ENCODE data around the gene PREP.

The PREP gene

DNA sequence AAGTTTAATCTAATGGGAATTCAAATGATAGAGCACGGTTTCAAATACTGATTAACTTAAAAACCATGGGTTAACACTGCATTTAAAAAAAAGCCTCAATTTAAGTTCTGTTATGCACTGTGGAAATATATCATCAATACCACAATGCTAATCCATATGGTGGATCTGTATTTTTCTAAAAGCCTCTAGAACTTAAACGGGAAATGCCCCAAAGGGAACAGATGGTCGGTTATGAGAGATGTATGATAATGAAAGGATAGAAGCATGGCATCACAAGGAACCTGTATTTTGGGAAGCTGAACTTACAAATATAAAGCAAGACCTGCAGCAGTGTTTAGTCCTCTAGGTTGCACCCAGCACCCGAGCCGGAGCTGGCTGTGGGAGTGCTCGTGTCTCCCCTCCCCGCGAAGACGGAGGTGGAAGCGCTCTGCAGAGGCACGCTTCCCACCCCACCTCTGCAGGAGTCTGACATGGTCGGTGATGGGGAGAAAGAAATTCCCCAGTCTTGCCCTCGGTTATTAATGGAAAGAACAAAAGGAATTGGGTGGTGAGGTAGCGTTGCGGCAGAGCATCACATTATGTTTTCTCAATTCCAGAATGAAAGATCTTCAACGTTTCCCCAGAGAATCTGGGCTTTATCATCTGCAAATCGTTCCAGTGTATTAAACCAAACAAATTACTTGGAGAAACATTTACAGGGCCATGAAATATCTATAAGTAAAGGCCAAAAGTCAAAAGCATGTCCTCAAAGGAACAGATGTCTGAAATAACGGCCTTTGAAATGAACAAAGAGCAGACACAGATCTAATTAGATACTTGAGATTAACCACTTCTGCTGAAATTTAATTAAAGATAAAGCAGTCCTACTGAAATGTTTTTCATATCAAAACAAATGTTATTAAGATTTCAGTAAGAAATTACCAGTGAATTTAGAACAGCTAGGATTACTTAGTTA is 120.0 kb downstream of the PREP start:
- Histone ChIP-seq H3K27me3 (no peaks in the 10 kb centered on the region), H3K4me1 (peaks cover 19% of the 10 kb centered on the region), H3K4me3 (ENCODE audit: low read depth, low read length) (peak overlapping the region; percentile 23), H3K9me3 (no peaks in the 10 kb centered on the region), H3K36me3 (peaks cover 21% of the 10 kb centered on the region)
- no peak for TF ChIP-seq CTCF (IDR thresholded peaks at IDR 0.05; ENCODE audit: low read depth, low read length)
- DNase-seq: peak; percentile 42

GRCh38 chr6:105280033-105280432 is 122.8 kb downstream of the PREP start:
- Histone ChIP-seq H3K4me1 (peaks cover 19% of the 10 kb centered on the region), H3K27me3 (no peaks in the 10 kb centered on the region), H3K36me3 (peaks cover 34% of the 10 kb centered on the region), H3K4me3 (ENCODE audit: low read depth, low read length) (no peak overlapping the region), H3K9me3 (no peaks in the 10 kb centered on the region)
- TF ChIP-seq CTCF (IDR thresholded peaks at IDR 0.05; ENCODE audit: low read depth, low read length): no peak
- no peak for DNase-seq

- peaks cover 34% of the 10 kb centered on the region for H3K36me3 ChIP-seq
These were observed 123.4 kb downstream of the PREP start for GRCh38 chr6:105279463-105279862.

GRCh38 chr6:105278813-105279212 is 124.1 kb downstream of the PREP start:
- H3K9me3 ChIP-seq: no peaks in the 10 kb centered on the region
- peaks cover 15% of the 10 kb centered on the region for H3K4me1 ChIP-seq
- no peak for TF ChIP-seq CTCF (IDR thresholded peaks at IDR 0.05; ENCODE audit: low read depth, low read length)
- DNase-seq: no peak
- H3K36me3 ChIP-seq: peaks cover 34% of the 10 kb centered on the region
- no peaks in the 10 kb centered on the region for H3K27me3 ChIP-seq
- no peak overlapping the region for H3K4me3 ChIP-seq (ENCODE audit: low read depth, low read length)

More at GRCh38 chr6:105279463-105279862, 123.4 kb downstream of the PREP start:
- Histone ChIP-seq H3K4me3 (ENCODE audit: low read depth, low read length) (no peak overlapping the region), H3K4me1 (peaks cover 19% of the 10 kb centered on the region), H3K9me3 (no peaks in the 10 kb centered on the region), H3K27me3 (no peaks in the 10 kb centered on the region)
- no peak for TF ChIP-seq CTCF (IDR thresholded peaks at IDR 0.05; ENCODE audit: low read depth, low read length)
- no peak for DNase-seq

GRCh38 chr6:105278035-105278434 is 124.8 kb downstream of the PREP start:
- no peaks in the 10 kb centered on the region for H3K27me3 ChIP-seq
- DNase-seq: no peak
- H3K9me3 ChIP-seq: no peaks in the 10 kb centered on the region
- H3K36me3 ChIP-seq: peaks cover 34% of the 10 kb centered on the region
- H3K4me1 ChIP-seq: peaks cover 18% of the 10 kb centered on the region
- H3K4me3 ChIP-seq (ENCODE audit: low read depth, low read length): no peak overlapping the region
- TF ChIP-seq CTCF (IDR thresholded peaks at IDR 0.05; ENCODE audit: low read depth, low read length): no peak

- H3K4me3 ChIP-seq (ENCODE audit: low read depth, low read length): no peak overlapping the region
- no peaks in the 10 kb centered on the region for H3K9me3 ChIP-seq
- H3K4me1 ChIP-seq: peaks cover 11% of the 10 kb centered on the region
- no peak for DNase-seq
- H3K27me3 ChIP-seq: no peaks in the 10 kb centered on the region
- TF ChIP-seq CTCF (IDR thresholded peaks at IDR 0.05; ENCODE audit: low read depth, low read length): no peak
- peaks cover 26% of the 10 kb centered on the region for H3K36me3 ChIP-seq
These were observed 126.5 kb downstream of the PREP start for GRCh38 chr6:105276374-105276773.

All from BE2C (cell line).